Stimulated activated CD8-positive, alpha-beta memory T cell treated with anti-CD3 and anti-CD28 coated beads, Interleukin-2, amount 100 ng/mL, for 1 hour (primary cell): ENCODE data around the gene TMEM190.
"Not testable (repeated sequence)": the region's sequence is repeated elsewhere in the genome, so short reads cannot be mapped to it uniquely, and the experiment has no call there.

Experiments
- DNase-seq, 2 donors: peaks; one replicate each; pipeline ENCODE4 v3.0.0-alpha.2; 2020; ENCODE audit warnings: low read depth in 2 of 2

Gene TMEM190

DNA sequence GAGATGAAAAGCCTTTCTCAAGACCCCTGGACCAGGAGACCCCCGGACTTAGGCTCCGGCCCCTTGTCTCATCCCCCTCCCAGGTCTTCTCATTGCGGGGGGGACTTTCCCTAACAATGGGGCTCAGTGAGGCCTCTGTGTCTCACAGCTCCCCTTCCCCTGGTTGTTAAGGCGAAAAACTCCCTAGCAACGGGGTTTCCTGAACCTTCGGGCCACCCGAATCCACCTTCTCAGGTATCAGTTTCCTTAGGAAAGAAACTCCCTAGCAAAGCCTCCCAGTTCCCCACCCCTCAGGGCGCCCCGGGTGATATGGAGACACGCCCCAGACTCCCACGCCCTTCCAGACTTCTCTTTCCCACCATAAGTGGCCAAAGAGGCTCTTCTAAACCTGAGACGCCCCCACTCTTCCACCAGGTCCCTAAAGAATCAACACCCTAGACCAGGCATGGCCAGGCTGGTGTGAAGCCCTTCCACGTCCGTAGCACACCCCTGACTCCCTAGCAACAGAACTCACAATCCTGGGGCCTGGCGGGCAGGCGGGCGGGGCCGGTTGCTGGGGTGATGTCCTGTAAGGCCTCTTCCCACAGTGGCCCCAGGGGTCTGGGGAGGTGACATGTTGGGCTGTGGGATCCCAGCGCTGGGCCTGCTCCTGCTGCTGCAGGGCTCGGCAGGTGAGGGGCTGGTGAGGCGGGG lies at the start of gene TMEM190:
TMEM190 (plus strand) TSS at position 586 of the 693 bp plus-strand sequence; CDS start at position 614, 28 bp downstream.
- no peak for DNase-seq

DNA sequence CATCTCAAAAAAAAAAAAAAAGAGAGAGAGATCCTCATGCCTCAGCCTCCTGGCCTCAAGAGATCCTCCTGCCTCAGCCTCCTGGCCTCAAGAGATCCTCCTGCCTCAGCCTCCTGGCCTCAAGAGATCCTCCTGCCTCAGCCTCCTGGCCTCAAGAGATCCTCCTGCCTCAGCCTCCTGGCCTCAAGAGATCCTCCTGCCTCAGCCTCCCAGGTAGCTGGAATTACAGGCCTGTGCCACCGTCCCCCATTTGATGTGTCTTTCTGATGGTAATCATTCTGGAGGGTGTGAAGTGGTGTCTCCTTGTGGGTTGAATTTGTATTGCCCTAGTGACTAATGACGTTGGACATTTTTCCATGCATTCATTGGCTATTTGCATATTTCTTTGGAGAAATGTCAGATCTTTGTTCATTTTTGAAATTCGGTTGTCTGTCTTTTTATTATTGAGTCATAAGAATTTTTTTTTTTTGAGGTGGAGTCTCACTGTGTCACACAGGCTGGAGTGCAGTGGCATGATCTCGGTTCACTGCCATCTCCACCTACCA lies 47.8 kb upstream of the TMEM190 start:
- DNase-seq: not testable (repeated sequence)

DNA sequence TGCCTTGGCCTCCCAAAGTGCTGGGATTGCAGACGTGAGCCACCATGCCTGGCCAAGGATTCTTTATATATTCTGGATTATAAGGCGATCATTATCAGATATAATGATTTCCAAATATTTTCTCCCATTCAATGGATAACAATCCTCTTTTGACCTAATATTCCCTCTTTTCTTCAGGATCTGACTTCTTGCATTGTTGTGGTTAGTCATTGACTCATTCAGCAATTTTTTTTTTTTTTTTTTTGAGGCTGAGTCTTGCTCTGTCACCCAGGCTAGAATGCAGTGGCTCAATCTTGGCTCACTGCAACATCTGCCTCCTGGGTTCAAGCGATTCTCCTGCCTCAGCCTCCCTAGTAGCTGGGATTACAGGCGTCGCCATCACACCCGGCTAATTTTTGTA lies 46.8 kb upstream of the TMEM190 start:
- not testable (repeated sequence) for DNase-seq

DNA sequence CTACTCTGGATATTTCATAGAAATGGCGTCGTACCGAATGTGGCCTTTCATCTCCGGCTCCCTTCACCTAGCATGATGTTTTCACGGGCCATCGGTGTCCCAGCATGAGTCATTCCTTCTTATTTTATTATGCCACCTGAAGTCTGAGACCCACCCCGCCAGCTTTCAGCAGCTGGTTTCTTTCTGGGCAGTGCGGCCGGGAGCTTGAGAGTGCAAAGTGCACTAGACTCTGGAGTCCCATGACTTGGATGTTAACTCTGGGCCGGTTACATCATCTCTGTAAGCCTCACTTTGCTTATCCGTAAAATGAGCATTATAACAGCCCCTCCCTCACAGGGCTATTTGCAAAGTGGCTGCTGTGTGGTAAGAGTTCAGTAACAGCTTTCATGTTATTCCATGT lies 42.8 kb upstream of the TMEM190 start:
- no peak for DNase-seq

DNA sequence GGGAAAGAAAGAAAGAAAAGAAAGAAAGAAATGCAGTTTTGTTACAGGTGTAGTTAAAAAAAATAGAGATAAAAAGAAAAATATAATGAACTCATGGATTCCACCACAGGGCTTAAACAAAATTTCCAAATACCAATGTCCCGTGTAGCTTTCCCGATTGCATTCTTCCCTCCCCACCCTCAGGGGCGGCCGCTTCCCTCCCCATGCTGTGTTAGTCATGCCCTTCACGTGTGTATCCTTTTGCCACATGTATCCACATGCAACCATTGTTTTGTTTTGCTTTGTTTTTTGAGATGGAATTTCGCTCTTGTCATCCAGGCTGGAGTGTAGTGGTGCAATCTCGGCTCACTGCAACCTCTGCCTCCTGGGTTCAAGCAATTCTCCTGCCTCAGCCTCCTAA lies 40.5 kb upstream of the TMEM190 start:
- DNase-seq: no peak

DNA sequence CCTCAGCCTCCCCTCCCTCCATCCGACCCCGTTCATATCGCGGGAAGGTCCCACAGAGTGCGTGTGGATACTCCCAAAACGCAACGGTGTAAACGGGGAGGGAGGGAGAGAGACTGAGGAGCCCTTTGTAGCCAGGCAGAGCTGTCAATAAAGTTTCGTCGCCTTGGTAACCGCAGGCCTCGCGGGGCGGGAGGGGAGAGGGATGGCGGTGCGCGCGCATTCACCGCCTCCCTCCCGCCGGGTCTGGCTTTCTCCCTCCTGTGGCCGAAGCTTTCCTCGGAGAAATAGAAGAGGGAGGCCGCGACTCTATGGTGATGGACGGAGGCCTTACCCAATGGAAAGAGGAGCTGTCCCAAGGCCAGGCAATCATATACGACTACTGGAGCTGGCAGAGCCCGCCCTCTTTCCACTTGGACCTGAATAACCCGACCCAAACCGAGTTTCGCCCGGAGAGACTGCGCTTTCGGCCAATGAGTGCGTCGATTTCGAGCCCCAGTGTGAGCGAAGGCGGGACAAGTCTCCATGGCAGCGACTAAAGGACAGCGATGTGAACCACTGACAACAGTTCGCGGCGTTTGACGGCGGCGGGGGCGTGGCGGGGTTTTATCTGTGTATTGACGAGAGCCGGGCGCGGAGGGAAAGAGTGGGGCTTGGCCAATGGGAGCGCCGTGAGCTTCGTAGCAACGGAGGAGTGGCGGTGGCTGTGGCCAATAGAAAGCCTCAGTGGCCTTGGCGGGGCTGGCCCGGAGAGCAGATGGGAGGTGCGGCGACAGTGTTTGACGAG lies 37.3 kb upstream of the TMEM190 start, which contains the start of gene KMT5C:
KMT5C (plus strand) TSS at position 772 of the 784 bp plus-strand sequence. CDS start 2,061 bp downstream, outside the sequence.
- DNase-seq: peak; percentile 100

DNA sequence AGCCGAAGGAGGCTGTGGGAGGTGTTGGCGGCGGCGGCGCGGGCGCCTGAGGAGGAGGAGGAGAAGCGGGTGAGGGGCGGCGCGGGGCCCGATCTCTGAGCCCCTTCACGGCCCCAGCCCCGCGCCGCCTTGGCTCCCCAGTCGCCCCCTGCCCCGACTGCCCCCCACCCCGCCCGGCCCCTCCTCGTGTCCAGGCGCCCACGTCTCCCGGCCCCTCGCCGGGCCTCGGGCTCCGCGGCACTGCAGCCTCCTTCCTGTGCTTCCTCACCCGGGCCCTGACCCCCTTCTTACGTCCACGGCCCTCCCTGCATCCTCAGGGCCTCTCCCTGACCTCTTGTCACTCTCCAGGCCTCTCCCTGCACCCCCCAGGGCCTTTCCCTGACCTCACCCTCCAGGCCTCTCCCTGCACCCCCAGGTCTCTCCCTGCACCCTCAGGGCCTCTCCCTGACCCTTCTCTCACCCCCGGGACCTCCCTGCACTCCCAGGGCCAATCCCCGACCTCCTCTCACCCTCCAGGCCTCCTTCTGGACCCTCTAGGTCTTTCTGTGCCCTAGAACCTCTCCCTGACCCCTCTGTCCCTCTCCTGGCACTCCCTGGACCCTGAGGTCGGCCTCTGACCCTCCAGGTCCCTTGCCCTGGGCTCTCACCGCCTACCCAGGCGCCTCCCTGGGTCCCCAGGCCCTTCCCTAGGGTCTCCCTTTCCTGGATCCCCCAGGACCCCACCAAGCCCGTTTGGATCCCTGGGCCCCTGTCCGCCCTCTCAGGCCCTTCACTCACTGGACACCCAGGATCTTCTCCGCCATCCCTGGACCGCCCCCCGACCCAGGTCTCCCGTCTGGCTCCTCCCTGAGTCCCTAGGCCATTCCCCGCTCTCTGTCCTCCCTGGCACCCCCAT lies 36.5 kb upstream of the TMEM190 start:
- DNase-seq: no peak

DNA sequence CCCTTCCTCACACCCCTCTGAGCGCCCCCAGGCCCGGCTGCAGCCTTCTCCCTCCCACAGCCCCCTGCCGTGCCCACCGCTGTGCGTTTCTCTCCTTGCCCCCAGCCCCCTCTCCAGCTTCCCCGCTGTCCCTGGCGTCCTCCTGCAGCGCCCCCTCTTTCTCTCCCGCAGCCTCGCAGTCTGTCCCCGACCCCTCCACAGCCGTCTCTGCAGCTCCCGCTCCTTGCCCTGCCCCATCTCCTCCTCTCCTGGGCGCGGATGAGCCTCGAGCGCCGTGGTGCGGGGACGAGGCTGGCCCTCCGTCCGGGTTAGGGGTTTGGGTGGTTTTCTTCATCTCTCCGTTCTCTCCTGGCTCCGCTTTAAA lies 35.9 kb upstream of the TMEM190 start:
- DNase-seq: no peak

DNA sequence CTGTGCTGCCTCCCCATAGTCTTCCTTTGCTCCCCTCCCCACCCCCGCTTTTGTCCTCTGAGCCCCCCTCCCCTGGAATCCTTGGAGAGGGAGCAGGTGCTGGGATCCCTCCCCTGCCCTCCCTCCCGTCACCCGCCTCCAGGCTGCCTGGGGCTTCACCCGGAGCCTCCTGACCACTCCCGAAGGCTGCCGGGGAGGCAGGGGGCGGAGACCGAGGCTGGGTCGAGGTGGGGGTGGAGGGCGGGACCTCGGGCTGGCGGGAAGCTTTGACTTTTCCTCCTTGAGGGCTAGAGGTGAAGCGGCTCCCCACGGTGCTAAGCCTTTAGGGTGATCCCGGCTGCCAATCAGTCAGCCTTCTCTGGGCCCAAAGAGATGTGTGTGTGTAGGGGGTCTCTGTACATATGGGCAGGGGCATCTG lies 35.4 kb upstream of the TMEM190 start:
- DNase-seq: peak in 1 of 2 donors; percentile 19

DNA sequence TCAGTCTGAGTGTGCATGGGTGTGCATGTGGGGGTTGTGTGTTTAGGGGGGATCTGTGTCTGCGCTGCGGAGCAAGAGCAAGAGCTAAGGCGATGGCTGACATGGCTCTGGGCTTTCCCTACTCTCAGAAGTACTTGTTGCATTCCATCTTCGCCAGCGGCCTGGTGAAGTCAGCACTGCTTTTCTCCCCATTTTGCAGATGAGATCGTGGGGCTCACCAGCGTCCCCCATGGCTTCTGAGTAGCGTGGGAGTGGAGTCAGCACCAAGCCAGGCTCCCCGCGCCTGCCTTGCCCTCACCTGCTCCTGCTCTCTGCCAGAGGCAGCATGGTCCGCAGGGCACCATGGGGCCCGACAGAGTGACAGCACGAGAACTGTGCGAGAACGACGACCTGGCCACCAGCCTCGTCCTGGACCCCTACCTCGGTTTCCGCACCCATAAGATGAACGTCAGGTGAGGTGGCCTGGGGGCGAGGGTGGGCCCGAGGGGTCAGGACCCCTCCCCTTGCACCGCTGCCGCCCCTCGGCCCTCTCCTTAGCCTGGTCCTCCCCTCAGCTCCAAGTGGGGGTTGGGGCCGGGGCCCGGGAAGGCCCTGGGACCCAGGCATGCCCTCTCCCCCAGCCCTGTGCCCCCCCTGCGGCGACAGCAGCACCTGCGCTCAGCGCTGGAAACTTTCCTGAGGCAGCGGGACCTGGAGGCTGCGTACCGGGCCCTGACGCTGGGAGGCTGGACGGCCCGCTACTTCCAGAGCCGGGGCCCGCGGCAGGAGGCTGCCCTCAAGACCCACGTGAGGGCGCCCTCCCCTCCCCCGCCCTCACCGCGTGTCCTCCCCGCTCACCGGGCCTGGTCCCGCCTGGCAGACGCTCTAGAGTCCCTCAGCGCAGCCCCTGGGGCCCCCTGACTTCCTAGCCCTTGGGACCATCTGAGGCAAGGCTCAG lies 34.8 kb upstream of the TMEM190 start:
- DNase-seq: no peak

DNA sequence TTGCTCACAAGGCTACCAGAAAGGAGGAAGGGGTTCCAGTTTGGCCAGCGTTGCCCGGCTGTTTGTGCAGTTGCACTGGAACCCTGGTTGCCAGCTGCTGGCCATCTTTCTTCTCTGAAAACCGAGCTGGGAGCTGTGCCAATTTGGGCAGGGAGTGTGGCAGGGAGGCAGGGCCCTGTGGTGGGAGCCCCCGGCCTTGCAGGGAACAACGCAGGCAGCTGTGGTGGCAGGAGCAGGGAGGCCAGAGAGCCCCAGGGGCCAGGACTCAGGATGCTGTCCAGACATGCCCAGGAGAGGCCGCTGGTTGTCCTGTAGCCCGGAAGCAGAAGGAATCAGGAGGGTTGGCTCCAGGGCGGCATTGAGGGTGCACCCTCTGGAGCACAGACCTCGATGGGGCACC lies 32.2 kb upstream of the TMEM190 start:
- no peak for DNase-seq

DNA sequence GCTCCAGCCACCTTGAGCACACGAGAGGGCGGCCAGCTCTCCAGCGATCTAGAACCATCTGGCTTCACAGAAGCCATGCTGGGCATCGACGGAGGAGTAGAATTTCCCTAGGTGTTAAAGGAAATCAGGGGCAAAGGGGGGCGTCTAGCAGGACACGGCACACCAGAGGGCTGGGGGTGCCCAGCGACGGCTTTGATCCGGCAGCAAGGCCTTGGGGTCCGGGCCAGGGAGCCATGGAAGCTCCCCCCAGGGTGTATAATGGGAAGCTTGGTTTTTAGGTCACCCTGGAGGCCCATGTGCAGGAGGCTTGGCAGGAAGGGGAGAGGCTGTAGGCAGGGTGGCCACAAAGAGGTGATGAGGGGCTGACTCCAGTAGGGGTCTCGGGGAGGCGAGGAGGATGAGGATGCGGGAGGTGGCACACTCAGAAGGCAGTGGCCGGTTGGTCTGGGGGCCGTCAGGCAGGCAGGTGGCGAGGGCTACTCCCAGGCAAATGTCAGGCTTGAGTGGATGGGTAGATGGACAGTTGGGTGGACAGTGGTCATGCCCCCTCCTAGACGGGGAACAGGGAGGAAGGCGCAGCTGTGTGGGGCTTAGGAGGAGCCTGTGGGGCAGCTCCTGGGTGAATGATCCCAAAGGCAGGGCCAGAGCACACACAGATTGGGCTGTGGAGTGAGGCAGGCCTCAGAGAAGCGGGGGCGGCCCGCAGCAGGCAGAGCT lies 31.4 kb upstream of the TMEM190 start:
- DNase-seq: no peak

DNA sequence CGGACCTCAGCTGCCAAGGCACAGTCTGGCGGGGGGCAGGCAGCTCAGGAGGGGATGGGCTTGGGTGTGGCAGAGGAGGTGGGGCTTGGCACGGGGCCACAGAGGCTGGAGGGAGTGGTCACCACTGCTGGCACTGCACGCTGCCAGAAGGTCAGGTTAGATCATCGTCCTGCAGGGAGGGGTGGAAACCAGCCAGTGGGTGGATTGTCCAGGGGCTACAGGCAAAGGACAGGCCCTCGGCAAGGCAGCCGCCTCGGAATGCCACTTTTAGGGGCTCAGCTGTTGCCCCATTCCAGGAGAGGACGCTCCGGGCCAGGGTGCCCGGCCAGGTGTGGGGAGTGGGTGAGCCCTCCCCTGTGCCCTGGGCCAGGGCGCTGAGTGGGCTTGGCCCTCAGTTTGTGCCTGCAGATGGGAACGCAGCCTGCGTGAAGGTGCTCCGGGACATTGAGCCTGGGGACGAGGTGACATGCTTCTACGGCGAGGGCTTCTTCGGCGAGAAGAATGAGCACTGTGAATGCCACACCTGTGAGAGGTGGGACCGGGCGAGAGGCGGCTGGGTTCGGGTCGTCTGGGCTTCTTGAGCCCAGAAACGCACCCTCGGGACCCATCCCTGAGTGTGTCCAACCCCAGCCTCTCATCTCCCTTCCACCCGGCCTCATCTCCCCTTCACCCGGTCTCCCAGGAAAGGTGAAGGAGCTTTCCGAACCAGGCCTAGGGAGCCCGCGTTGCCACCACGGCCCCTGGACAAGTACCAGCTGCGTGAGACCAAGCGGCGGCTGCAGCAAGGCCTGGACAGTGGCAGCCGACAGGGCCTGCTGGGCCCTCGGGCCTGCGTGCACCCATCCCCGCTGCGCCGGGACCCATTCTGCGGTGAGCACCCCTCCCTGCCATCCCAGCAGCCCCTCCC lies 30.6 kb upstream of the TMEM190 start:
- DNase-seq: no peak

DNA sequence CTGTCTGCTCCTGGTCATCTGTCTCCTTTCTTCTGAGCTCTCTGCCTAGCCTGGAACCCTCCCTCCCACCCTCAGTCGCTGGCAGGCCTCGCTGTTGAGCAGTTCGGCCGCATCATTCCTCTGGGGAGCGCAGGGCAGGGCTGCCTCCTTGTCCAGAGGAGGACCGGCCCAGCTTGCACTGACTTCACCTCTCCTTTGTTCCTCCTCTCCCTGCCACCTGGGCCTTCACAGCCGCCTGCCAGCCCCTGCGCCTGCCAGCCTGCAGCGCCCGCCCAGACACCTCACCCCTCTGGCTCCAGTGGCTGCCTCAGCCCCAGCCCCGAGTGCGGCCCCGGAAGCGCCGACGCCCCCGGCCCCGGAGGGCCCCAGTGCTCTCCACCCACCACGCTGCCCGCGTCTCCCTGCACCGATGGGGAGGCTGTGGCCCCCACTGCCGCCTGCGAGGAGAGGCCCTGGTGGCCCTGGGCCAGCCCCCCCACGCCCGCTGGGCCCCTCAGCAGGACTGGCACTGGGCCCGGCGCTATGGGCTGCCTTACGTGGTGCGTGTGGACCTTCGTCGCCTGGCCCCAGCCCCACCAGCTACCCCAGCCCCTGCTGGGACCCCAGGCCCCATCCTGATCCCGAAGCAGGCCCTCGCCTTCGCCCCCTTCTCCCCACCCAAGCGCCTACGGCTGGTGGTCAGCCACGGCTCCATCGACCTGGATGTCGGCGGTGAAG lies 29.7 kb upstream of the TMEM190 start:
- DNase-seq: no peak

DNA sequence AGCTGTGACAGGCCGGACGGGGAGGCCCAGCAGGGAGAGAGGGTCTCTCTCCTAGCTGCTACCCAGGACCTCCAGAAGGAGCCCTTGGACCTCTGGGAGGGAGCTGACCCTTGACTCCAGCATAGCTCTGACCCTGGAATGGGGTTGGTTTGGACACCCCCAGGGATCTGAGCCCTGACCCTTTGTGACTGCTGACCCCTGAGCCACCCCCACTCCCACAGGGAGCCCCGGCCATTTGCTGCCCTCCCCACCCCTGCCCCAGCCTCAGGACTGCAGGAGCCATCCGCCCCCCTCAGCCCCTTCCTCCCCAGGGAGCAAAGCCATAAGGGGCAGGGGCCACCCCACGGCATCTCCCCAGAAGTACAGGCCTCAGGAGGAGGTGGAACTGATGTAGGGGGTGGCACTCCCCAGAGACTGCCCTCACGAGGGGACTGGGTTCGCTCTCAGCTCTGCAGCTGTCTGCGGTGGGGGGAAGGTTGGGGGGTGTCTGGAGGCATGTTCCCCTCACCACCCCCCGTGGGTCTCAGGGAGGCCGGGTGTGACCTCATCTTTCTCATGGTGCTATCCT lies 29.1 kb upstream of the TMEM190 start:
- no peak for DNase-seq

DNA sequence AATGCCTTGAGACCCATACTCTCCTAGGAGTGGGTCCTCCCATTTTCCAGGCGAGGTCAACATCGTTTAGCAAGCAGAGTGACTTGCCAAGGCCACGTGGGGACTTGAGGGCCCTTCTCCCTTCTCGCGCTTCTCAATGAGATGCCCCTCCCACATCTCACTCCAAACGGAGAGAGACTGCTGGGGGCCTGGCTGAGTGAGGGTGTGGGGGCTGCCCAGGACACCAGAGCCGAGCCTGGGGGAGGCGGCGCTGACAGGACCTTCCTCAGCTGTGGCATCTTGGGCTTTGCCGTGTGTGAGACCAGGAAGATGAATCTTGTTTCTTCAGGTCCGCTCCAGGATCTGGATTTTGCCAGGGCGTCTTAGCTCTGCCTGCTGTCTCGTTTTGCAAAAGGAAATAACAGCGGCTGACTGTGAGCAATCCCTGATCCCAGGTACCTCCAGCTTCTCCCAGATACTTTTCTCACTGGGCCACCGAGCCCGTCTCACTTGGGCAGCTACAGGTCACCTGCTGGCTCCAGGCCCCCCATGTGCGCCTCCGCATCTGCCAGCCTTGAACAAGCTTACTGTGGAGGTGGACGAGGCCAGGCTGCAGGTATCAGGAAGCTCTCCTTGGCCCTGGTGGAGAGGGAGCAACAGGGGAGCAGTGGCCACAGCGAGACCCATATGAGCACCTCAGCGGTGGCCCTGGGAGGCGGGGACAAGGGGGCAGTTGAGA lies 28.1 kb upstream of the TMEM190 start:
- DNase-seq: no peak

DNA sequence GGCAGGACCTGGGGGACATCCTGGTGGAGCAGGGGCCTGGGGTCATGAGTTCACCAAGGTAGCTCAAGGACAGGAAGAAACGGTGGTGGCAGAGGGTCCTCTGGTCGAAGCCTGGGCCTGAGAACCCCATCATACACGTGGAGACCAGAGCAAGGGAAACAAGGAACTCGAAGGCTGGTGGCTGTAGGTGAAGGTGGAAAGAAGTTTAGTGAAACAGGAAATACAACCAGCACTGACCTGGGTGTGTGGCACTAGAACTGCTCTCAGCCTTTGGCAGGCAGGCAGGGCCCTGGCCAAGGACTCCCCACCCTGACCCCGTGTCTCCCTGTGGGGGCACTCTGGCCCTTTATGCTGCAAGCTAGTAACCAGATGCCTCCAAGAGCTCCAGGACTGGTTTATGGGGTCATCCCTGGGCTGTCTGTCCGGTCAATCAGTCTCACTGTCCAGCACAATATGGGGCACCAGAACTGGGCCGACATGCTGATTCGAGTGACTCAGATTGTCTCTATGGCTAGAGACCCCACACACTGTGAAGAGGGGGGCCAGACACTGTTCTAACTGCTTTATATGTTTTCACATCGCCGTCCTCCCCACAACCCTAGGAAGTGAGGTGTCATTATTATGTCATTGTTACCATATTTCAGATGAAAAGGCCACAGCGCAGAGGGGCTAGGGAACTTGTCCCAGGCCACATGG lies 25.9 kb upstream of the TMEM190 start:
- no peak for DNase-seq
